HepG2 (cell line): ENCODE measurements around the gene KAT2A. TPM values are rescaled to one million over a fixed set of nuclear protein-coding genes. Genes with fewer than 3 reads are reported as not detected.
A peak's percentile ranks its signal among the peaks of the same experiment; 100 is the strongest.

ENCODE experiments used
- ARID5B ChIP-seq: IDR thresholded peaks from 2 replicates; pipeline ENCODE4 v1.4.0; 2020; ENCODE audit warnings: mild to moderate bottlenecking, missing genetic modification reagents
- ASH2L ChIP-seq: fragments of 300-600, 200-600 bp; sonication (generic); IDR thresholded peaks from 2 replicates; pipeline ENCODE4 v1.7.0; 2017; ENCODE audit warnings: low read depth, mild to moderate bottlenecking, moderate library complexity, mixed read lengths, low read length; ENCODE audit not compliant: insufficient read length
- HIVEP1 ChIP-seq: sonication (generic); formaldehyde crosslinking; IDR thresholded peaks from 2 replicates; pipeline ENCODE4 v1.4.0; 2020; ENCODE audit warnings: mild to moderate bottlenecking, missing genetic modification reagents
- ISL2 ChIP-seq: sonication (generic); formaldehyde crosslinking; IDR thresholded peaks from 2 replicates; pipeline ENCODE4 v1.5.0; 2020; ENCODE audit warnings: missing genetic modification reagents
- NFYB ChIP-seq: sonication (generic); formaldehyde crosslinking; IDR thresholded peaks from 2 replicates; pipeline ENCODE4 v1.4.0; 2020; ENCODE audit warnings: missing genetic modification reagents
- REST ChIP-seq, 2 experiments: IDR thresholded peaks; 2 replicates each; pipeline ENCODE4 v1.6.1; 2011 to 2012; ENCODE audit warnings: low read length in 2 of 2, borderline replicate concordance in 1 of 2, low read depth in 1 of 2, mild to moderate bottlenecking in 1 of 2, moderate library complexity in 1 of 2
- SAP130 ChIP-seq: IDR thresholded peaks from 2 replicates; pipeline ENCODE4 v1.6.1; 2016; ENCODE audit warnings: low read depth
- SIN3A ChIP-seq: IDR thresholded peaks from 2 replicates; pipeline ENCODE4 v1.6.1; 2011; ENCODE audit warnings: low read depth, mild to moderate bottlenecking, control low read depth, low read length, borderline replicate concordance
- TEAD3 ChIP-seq: optimal IDR thresholded peaks from 2 replicates; pipeline ENCODE3; 2016; ENCODE audit warnings: borderline replicate concordance
- TFAP4 ChIP-seq: sonication (generic); IDR thresholded peaks from 2 replicates; pipeline ENCODE4 v1.6.1; 2016; ENCODE audit warnings: low read depth, borderline replicate concordance
- TFDP1 ChIP-seq: IDR thresholded peaks from 2 replicates; pipeline ENCODE4 v1.6.1; 2016; ENCODE audit warnings: missing compliant biosample characterization, missing genetic modification reagents, borderline replicate concordance
- USF2 ChIP-seq, 2 experiments: sonication (generic) in 1 of 2; formaldehyde crosslinking in 1 of 2; IDR thresholded peaks; 2 replicates each; pipeline versions ENCODE4 v1.5.1 to v1.6.1; 2011 to 2020; ENCODE audit warnings: borderline replicate concordance in 1 of 2, low read depth in 1 of 2, low read length in 1 of 2, mild to moderate bottlenecking in 1 of 2, missing genetic modification reagents in 1 of 2, moderate library complexity in 1 of 2
- YEATS2 ChIP-seq: sonication (generic); formaldehyde crosslinking; IDR thresholded peaks from 2 replicates; pipeline ENCODE4 v1.4.0; 2020; ENCODE audit warnings: missing genetic modification reagents, borderline replicate concordance
- ZNF749 ChIP-seq: sonication (generic); formaldehyde crosslinking; IDR thresholded peaks from 2 replicates; pipeline ENCODE4 v1.8.0; 2022; ENCODE audit warnings: mild to moderate bottlenecking, missing genetic modification reagents, moderate library complexity, borderline replicate concordance
- polyA plus RNA-seq, 8 experiments: library from polyadenylated mRNA; depleted of rRNA in 3 of 8; stranded (reverse) in 7 of 8; unstranded in 1 of 8; fragments of >200 nt; fragmentation: Illumina TruSeq in 4 of 8; extraction: Trizol in 4 of 8; gene quantifications; 2 replicates each; pipeline versions ENCODE4 v1.2.1 to v1.2.3, GENCODE V29; 2011 to 2016; ENCODE audit warnings: low read depth in 4 of 8, missing spikeins in 1 of 8, mixed read lengths in 1 of 8; ENCODE audit not compliant: insufficient read depth in 1 of 8
- total RNA-seq, 5 experiments: library from RNA; depleted of rRNA; stranded (reverse); fragments of >200 nt; fragmentation: Illumina TruSeq; extraction: Trizol; gene quantifications; 2 replicates each; pipeline ENCODE4 v1.2.3, GENCODE V29; 2016; ENCODE audit warnings: low read depth in 1 of 5

Gene KAT2A
- total and polyA plus RNA-seq, 2 of the 13 experiments (the other 11 are each of a cell fraction or from before 2014, with no cell fraction given), result 29.1 to 90.4 TPM

GRCh38 chr17:42120770-42121769 is at the start of gene KAT2A (continued):
- peak; percentile 53; the same call in 1 of the 2 replicates for TF ChIP-seq TFDP1 (CRISPR knock-in tag)
- TF ChIP-seq HIVEP1 (CRISPR knock-in tag), result peak; percentile 44; the same call in 1 of the 2 replicates
- TF ChIP-seq ZNF749 (CRISPR knock-in tag), result no peak
- TF ChIP-seq NFYB, result 0 out of 2 replicates have a peak, but pooled peaks have one; percentile 5
- TF ChIP-seq USF2 (IDR thresholded peaks at IDR 0.05; ENCODE audit: low read depth, low read length), result no peak
- TF ChIP-seq USF2 (CRISPR knock-in tag; IDR thresholded peaks at IDR 0.05; ENCODE audit: borderline replicate concordance), result no peak
- peak in 1 of 2 experiments; percentile 17; a peak in 1 of 4 replicates for TF ChIP-seq REST (IDR thresholded peaks at IDR 0.05; ENCODE audit: borderline replicate concordance in 1 of 2, low read depth in 1 of 2, low read length in 2 of 2)
- peak; percentile 40 for TF ChIP-seq ASH2L
- TF ChIP-seq TEAD3, result peak; percentile 55
- peak; percentile 89 for TF ChIP-seq SAP130 (CRISPR knock-in tag)
- TF ChIP-seq TFAP4, result peak; percentile 11; the same call in 1 of the 2 replicates
- peak; percentile 48; the same call in 1 of the 2 replicates for TF ChIP-seq ISL2
- TF ChIP-seq ARID5B (CRISPR knock-in tag), result peak; percentile 18; the same call in 1 of the 2 replicates
- TF ChIP-seq SIN3A, result peak; percentile 80; the same call in 1 of the 2 replicates
- TF ChIP-seq YEATS2 (CRISPR knock-in tag), result peak; percentile 66; the same call in 1 of the 2 replicates
